GM12878 (cell line): ENCODE results near the gene MCM5. TPM values are rescaled to one million over a fixed set of nuclear protein-coding genes. Genes with fewer than 3 reads are reported as not detected.

Experiments used
- ATAC-seq: fragments of 200-7000 bp; cut with Tn5 transposase; 3 replicates; pipeline ENCODE4 v1.9.1; 2020; ENCODE audit warnings: mild to moderate bottlenecking, moderate library complexity
- BruUV-seq: library from RNA; stranded (reverse); fragments of 400-500 nt; replicated peaks from 2 replicates; lab custom pipeline; 2021; lab: Mats Ljungman, UMichigan
- CTCF ChIA-PET: fragments of 300-600 bp; sonication (Branson Sonifier 250); formaldehyde crosslinking; extraction: SDS; loops from one replicate; lab custom pipeline; 2021; ENCODE audit warnings: inconsistent platforms; lab: Yijun Ruan, JAX
- POLR2A ChIA-PET: fragments of 350-600 bp; formaldehyde crosslinking; extraction: SDS; loops from one replicate; lab custom pipeline; 2021; ENCODE audit warnings: inconsistent platforms; lab: Charles Lee
- RAD21 ChIA-PET: fragments of 300-600 bp; sonication (Branson Sonifier 250); formaldehyde crosslinking; loops from one replicate; lab custom pipeline; 2023; ENCODE audit warnings: antibody characterized with exemption; ENCODE audit not compliant: unreplicated experiment; lab: Charles Lee
- SMC1A ChIA-PET: fragments of 300-600 bp; sonication (Branson Sonifier 250); formaldehyde crosslinking; loops from one replicate; lab custom pipeline; 2023; ENCODE audit not compliant: unreplicated experiment, uncharacterized antibody; lab: Charles Lee
- DNase-seq: peaks from one replicate; pipeline ENCODE4 v3.0.0-alpha.2; 2011; ENCODE audit warnings: low read depth, low spot score
- FAIRE-seq: peaks from 3 replicates; lab custom pipeline; 2011; peaks lifted over from hg19 to GRCh38; lab: Jason Lieb, UNC
- H2AFZ ChIP-seq: 2 replicates; pipeline ENCODE4 v1.6.0; 2011; ENCODE audit warnings: low read depth, low read length, control low read depth; ENCODE audit not compliant: control insufficient read depth
- H3K27ac ChIP-seq: 2 replicates; pipeline ENCODE4 v1.5.1; 2011; ENCODE audit warnings: control low read depth; ENCODE audit not compliant: control insufficient read depth, insufficient read depth
- H3K27me3 ChIP-seq, 2 experiments: replicated peaks in 1 of 2; 2 replicates each; pipeline versions ENCODE4 v1.6.0 to v1.6.1; 2011; ENCODE audit warnings: low read length in 1 of 2; ENCODE audit not compliant: control insufficient read depth in 2 of 2, insufficient read depth in 2 of 2
- H3K36me3 ChIP-seq, 2 experiments: 2 replicates each; pipeline ENCODE4 v1.5.1; 2011; ENCODE audit warnings: low read length in 1 of 2; ENCODE audit not compliant: control insufficient read depth in 2 of 2, insufficient read depth in 2 of 2
- H3K4me1 ChIP-seq: 2 replicates; pipeline ENCODE4 v1.6.1; 2011; ENCODE audit warnings: mild to moderate bottlenecking, low read length, moderate library complexity, mixed read lengths; ENCODE audit not compliant: control insufficient read depth, insufficient read depth
- H3K4me2 ChIP-seq: 2 replicates; pipeline ENCODE4 v1.6.0; 2011; ENCODE audit warnings: control low read depth; ENCODE audit not compliant: control insufficient read depth, insufficient read depth
- H3K4me3 ChIP-seq: fragments of 200-600 bp; sonication (generic); 2 replicates; pipeline ENCODE4 v1.5.1; 2016
- H3K79me2 ChIP-seq: 2 replicates; pipeline ENCODE4 v1.6.0; 2011; ENCODE audit warnings: low read length; ENCODE audit not compliant: control insufficient read depth, insufficient read depth
- H3K9ac ChIP-seq: 2 replicates; pipeline ENCODE4 v1.8.0; 2011; ENCODE audit warnings: low read length, control low read depth, mixed read lengths; ENCODE audit not compliant: control insufficient read depth, insufficient read depth
- H3K9me3 ChIP-seq: replicated peaks from 3 replicates; pipeline ENCODE4 v1.5.1; 2011; ENCODE audit warnings: mild to moderate bottlenecking, low read length; ENCODE audit not compliant: control insufficient read depth, insufficient read depth
- H4K20me1 ChIP-seq: 2 replicates; pipeline ENCODE4 v1.6.0; 2011; ENCODE audit not compliant: control insufficient read depth, insufficient read depth
- ATF3 ChIP-seq: IDR thresholded peaks from 2 replicates; pipeline ENCODE4 v1.6.1; 2011; ENCODE audit warnings: low read depth, mild to moderate bottlenecking, low read length, moderate library complexity, borderline replicate concordance; ENCODE audit errors: extremely low read depth
- E4F1 ChIP-seq: fragments of 450-650 bp; IDR thresholded peaks from 2 replicates; pipeline ENCODE4 v1.6.1; 2018; ENCODE audit warnings: borderline replicate concordance, mild to moderate bottlenecking; ENCODE audit not compliant: partially characterized antibody
- EED ChIP-seq: sonication (generic); IDR thresholded peaks from 2 replicates; pipeline ENCODE4 v1.6.1; 2016; ENCODE audit warnings: antibody characterized with exemption, low read depth
- ELK1 ChIP-seq: IDR thresholded peaks from 2 replicates; pipeline ENCODE4 v1.6.1; 2012; ENCODE audit warnings: low read depth, low read length, improper control_type of control experiment
- POLR2A ChIP-seq: IDR thresholded peaks from 2 replicates; pipeline ENCODE4 v1.6.1; 2011; ENCODE audit warnings: low read depth, mild to moderate bottlenecking, low read length
- RELB ChIP-seq: fragments of 450-650 bp; IDR thresholded peaks from 2 replicates; pipeline ENCODE4 v1.6.1; 2017; ENCODE audit warnings: low read depth, mild to moderate bottlenecking, moderate library complexity
- RUNX3 ChIP-seq: IDR thresholded peaks from 2 replicates; pipeline ENCODE4 v1.6.1; 2012; ENCODE audit warnings: low read length, inconsistent platforms
- SIN3A ChIP-seq: IDR thresholded peaks from 2 replicates; pipeline ENCODE4 v1.6.1; 2012; ENCODE audit warnings: low read depth, low read length, improper control_type of control experiment
- SKIL ChIP-seq: fragments of 450-650 bp; IDR thresholded peaks from 2 replicates; pipeline ENCODE4 v1.6.1; 2017; ENCODE audit warnings: mild to moderate bottlenecking, low read depth, inconsistent platforms; ENCODE audit not compliant: poor library complexity, severe bottlenecking
- SMAD1 ChIP-seq: fragments of 450-650 bp; IDR thresholded peaks from 2 replicates; pipeline ENCODE4 v1.6.1; 2018; ENCODE audit warnings: mild to moderate bottlenecking, low read depth; ENCODE audit not compliant: partially characterized antibody
- SREBF2 ChIP-seq: IDR thresholded peaks from 2 replicates; pipeline ENCODE4 v1.6.1; 2012; ENCODE audit warnings: mild to moderate bottlenecking, low read length
- SUZ12 ChIP-seq: fragments of 200-600 bp; sonication (generic); IDR thresholded peaks from one replicate; pipeline ENCODE4 v1.6.1; 2018; ENCODE audit warnings: antibody characterized with exemption, mild to moderate bottlenecking; ENCODE audit not compliant: unreplicated experiment
- ZNF207 ChIP-seq: fragments of 450-650 bp; IDR thresholded peaks from 2 replicates; pipeline ENCODE4 v1.6.1; 2014; ENCODE audit warnings: antibody characterized with exemption, mild to moderate bottlenecking, borderline replicate concordance
- WGBS: methylation state at CpG from one replicate; pipeline ENCODE4 v1.1.6; 2016; ENCODE audit warnings: low lambda C conversion rate; ENCODE audit not compliant: insufficient replicate concordance, insufficient coverage; ENCODE audit errors: missing lambda C conversion rate; 5-methylcytosine and 5-hydroxymethylcytosine counted together
- in situ Hi-C: fragments of 300-500 bp; cut with MboI; formaldehyde crosslinking; loops from 9 replicates; pipeline ENCODE4 v1.14.3; 2018; ENCODE audit warnings: mixed read lengths
- intact Hi-C: fragments of 100-400 bp; cut with micrococcal nuclease; formaldehyde crosslinking; loops from one replicate; pipeline ENCODE4 v1.14.2; 2022; ENCODE audit not compliant: unreplicated experiment
- polyA plus RNA-seq, 11 experiments: library from polyadenylated mRNA; depleted of rRNA in 4 of 11; unstranded in 6 of 11; stranded (reverse) in 5 of 11; fragments of >200 nt; fragmentation: Nextera tagmentation in 4 of 11; fragmentation: Illumina TruSeq in 1 of 11; extraction: Ambion mirVana in 4 of 11; extraction: Trizol in 1 of 11; gene quantifications; 1 replicate in 1 of 11; 2 replicates in 10 of 11; pipeline versions ENCODE4 v1.2.1 to v1.2.3, GENCODE V29; 2011 to 2016; ENCODE audit warnings: inconsistent platforms in 2 of 11, missing spikeins in 2 of 11, low read depth in 1 of 11
- total RNA-seq, 4 experiments: library from RNA; depleted of rRNA in 3 of 4; stranded (reverse); fragments of >200 nt in 3 of 4; fragmentation: Illumina TruSeq in 1 of 4; extraction: Trizol in 1 of 4; gene quantifications; 2 replicates each; pipeline versions ENCODE4 v1.2.1 to v1.2.3, GENCODE V29; 2013 to 2021

MCM5 gene
- total and polyA plus RNA-seq, 10 of the 15 experiments (the other 5 are each of a cell fraction or from before 2014, with no cell fraction given): 14.1 to 360 (median 164) TPM

- CTCF ChIA-PET: interaction anchor here (2.5 to 3.0 kb wide), 2 partner anchors 21 to 81 kb away, joined by 12 to 16 read pairs; no protein-coding TSS in a partner anchor
- DNase-seq: no peak
- RAD21 ChIA-PET: no interaction called here
- Histone ChIP-seq H3K27ac (no peak overlapping the region), H2AFZ (no peak overlapping the region), H3K9me3 (no peaks in the 10 kb centered on the region; the same call in 2 of the 3 replicates), H3K36me3 (peaks cover 10 to 12% of the 10 kb centered on the region in 2 experiments), H3K79me2 (no peaks in the 10 kb centered on the region), H3K4me2 (no peak overlapping the region), H4K20me1 (no peaks in the 10 kb centered on the region), H3K9ac (no peak overlapping the region), H3K27me3 (no peaks in the 10 kb centered on the region), H3K4me3 (no peak overlapping the region), H3K4me1 (no peaks in the 10 kb centered on the region)
- no peak for ATAC-seq
- FAIRE-seq: no peak
- WGBS: 98% methylated on average over 13 of the region's 13 CpGs
- in situ Hi-C loops: no loop called here
- intact Hi-C loops: loop anchor here (5.0 kb wide), 1 partner anchor 150 kb away; no protein-coding TSS in a partner anchor
- SMC1A ChIA-PET: no interaction called here
- POLR2A ChIA-PET: no interaction called here
- no TSS peak for BruUV-seq
- TF ChIP-seq SMAD1 (no peak), SUZ12 (no peak), POLR2A (no peak), RELB (no peak), RUNX3 (no peak), E4F1 (no peak), SIN3A (no peak), SKIL (no peak), ZNF207 (no peak), ELK1 (no peak), EED (no peak), SREBF2 (no peak), ATF3 (no peak)
Observed at GRCh38 chr22:35432228-35432905, 32.4 kb downstream of the MCM5 start.
